CD1c-positive myeloid dendritic cell (primary cell): ENCODE measurements around the gene TACR1.
"Not testable (repeated sequence)": the region's sequence is repeated elsewhere in the genome, so short reads cannot be mapped to it uniquely, and the experiment has no call there.

ENCODE experiments used
- DNase-seq: peaks from one replicate; pipeline ENCODE4 v3.0.0-alpha.2; 2016; ENCODE audit errors: extremely low spot score

TACR1 gene

GRCh38 chr2:75199428-75200011 lies at the start of gene TACR1:
Gene TACR1, minus strand, starts transcription at chr2:75199520. Its CDS starts 586 bp downstream, at chr2:75198934.
- DNase-seq = peak; percentile 33

- not testable (repeated sequence) for DNase-seq
Measured at GRCh38 chr2:75248581-75248980, 49.3 kb upstream of the TACR1 start.

- DNase-seq = no peak
Measured at GRCh38 chr2:75246441-75247167, 47.3 kb upstream of the TACR1 start.

GRCh38 chr2:75243219-75243618 lies 43.9 kb upstream of the TACR1 start:
- no peak for DNase-seq

GRCh38 chr2:75241696-75242095 lies 42.4 kb upstream of the TACR1 start:
- DNase-seq = no peak

- DNase-seq = no peak
Measured at GRCh38 chr2:75238670-75239330, 39.5 kb upstream of the TACR1 start.

- no peak for DNase-seq
Measured at GRCh38 chr2:75237296-75237695, 38.0 kb upstream of the TACR1 start.

- no peak for DNase-seq
Measured at GRCh38 chr2:75233965-75234364, 34.6 kb upstream of the TACR1 start.

GRCh38 chr2:75226617-75227016 lies 27.3 kb upstream of the TACR1 start:
- DNase-seq = no peak

- no peak for DNase-seq
Measured at GRCh38 chr2:75226099-75226498, 26.8 kb upstream of the TACR1 start.

GRCh38 chr2:75224636-75225094 lies 25.3 kb upstream of the TACR1 start:
- no peak for DNase-seq

GRCh38 chr2:75222527-75222926 lies 23.2 kb upstream of the TACR1 start:
- DNase-seq = no peak

GRCh38 chr2:75221862-75222261 lies 22.5 kb upstream of the TACR1 start:
- no peak for DNase-seq

GRCh38 chr2:75219213-75219612 lies 19.9 kb upstream of the TACR1 start:
- not testable (repeated sequence) for DNase-seq

- no peak for DNase-seq
Measured at GRCh38 chr2:75211266-75211770, 12.0 kb upstream of the TACR1 start.

- no peak for DNase-seq
Measured at GRCh38 chr2:75210409-75210808, 11.1 kb upstream of the TACR1 start.

GRCh38 chr2:75208738-75209137 lies 9.4 kb upstream of the TACR1 start:
- DNase-seq = no peak

GRCh38 chr2:75204833-75205232 lies 5.5 kb upstream of the TACR1 start:
- DNase-seq = no peak

GRCh38 chr2:75202359-75202758 lies 3.0 kb upstream of the TACR1 start:
- no peak for DNase-seq

GRCh38 chr2:75200140-75201096 lies 1.1 kb upstream of the TACR1 start:
- no peak for DNase-seq

GRCh38 chr2:75195076-75195691 lies 4.1 kb downstream of the TACR1 start:
- DNase-seq = no peak
